Dedifferentiated amniotic fluid mesenchymal stem cell (primary cell): ENCODE results near the gene ANKDD1B.
"Not testable (repeated sequence)": the region's sequence is repeated elsewhere in the genome, so short reads cannot be mapped to it uniquely, and the experiment has no call there.

ENCODE experiments used
- DNase-seq: peaks from one replicate; pipeline ENCODE4 v3.0.0-alpha.2; 2016; ENCODE audit errors: extremely low spot score

The ANKDD1B gene

DNA sequence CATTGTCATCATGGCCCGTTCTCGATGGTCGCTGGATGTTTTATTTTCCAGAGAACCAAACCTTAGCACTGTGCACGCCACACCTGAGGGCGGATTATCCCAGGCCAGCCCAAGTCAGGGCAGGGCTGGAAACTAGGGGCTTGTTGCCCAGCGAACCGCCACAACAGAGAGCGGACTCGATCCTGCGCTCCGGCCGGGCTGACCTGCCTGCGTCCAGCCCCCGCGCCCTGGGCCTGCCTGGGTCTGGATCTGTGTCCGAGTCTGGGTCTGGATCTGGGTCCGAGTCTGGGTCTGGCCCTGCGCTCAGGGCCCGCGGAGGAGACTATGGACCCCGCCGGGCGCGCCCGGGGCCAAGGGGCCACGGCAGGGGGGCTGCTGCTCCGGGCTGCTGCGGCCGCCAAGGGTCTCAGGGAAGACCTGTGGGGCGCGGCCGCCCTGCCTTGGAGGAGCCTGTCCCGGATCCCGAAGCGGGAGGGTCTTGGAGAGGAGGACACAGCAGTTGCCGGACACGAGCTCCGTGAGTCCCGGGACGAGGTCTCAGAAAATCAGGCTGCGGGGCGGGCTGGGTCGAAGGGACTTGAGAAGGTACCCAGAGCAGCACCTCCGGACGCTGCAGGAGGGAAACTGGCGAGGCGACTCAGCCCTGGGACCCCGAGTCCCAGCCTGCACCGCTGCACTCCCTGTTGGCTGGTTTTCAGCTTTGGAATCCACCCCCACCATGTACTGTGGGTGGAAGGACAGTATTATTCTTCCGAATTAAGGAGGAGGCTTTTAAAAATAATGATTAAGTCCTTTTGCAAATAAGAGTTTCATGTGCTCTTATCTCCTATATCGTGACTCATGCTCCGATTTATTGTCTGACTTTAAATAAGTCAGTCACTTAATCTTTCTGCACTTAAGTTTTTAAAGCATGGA lies at the start of gene ANKDD1B:
TSS of gene ANKDD1B (plus strand) at position 143 of the 915 bp plus-strand sequence. CDS start at position 325, 182 bp downstream.
- DNase-seq: no peak

DNA sequence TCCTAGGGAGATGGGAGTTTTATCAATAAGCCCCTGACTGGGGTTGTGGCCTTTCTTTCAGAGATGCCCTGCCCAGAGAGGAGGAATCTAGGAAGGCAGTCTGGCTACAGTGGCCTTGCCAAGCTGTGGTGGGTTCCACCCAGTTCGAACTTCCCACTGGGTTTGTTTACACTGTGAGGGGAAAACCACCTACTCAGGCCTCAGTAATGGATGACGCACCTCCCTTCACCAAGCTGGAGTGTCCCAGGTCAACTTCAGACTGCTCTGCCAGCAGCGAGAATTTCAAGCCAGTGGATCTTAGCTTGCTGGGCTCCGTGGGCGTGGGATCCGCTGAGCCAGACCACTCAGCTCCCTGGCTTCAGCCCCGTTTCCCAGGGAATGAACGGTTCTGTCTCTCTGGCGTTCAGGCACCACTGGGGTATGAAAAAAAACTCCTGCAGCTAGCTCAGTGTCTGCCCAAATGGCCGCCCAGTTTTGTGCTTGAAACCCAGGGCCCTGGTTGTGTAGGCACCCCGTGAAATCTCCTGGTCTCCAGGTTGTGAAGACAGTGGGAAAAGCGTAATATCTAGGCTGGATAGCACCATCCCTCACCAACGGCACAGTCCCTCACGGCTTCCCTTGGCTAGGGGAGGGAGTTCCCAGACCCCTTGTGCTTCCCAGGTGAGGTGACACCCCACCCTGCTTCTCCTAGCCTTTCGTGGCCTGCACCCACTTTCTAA lies 45.1 kb upstream of the ANKDD1B start:
- DNase-seq: not testable (repeated sequence)

GRCh38 chr5:75566710-75567309 lies 44.4 kb upstream of the ANKDD1B start:
- peak; percentile 91 for DNase-seq

DNA sequence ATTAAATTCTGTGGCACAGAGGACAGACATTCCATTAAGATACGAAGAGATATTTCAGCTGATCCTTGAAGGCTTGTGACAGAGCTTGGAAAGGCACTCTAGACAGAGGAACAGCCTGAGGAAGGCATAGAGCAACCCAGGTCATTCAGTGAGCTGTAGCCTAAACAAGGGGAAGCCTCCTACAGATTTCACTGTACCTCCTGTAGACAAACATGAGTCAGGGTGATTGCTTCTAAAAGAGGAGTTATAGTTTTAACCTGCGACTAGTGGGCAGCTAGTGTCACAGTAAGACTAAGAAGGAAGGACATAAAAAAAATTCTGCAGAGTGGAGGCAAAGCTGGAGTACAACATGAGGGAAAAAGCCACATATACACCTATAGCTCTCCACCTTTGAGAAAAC lies 43.5 kb upstream of the ANKDD1B start:
- DNase-seq: no peak

DNA sequence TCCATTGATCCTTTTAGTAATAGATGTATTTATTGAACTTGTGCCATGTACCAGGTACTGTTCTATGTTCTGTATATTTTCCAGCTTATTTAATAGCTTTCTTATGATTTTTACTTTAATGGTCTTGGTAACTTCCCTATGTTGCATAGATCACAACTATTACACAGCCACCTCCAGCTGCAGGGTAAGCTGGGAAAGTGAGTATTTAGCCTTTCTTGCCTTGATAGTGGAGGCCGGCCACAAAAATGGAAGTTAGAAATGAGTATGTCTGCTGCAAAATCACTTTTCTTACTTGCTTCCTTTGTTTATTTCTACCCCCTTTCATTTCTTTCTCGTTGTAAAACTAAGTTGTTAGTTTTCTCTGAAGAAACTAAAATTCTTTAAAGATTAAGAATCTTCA lies 43.1 kb upstream of the ANKDD1B start:
- no peak for DNase-seq

DNA sequence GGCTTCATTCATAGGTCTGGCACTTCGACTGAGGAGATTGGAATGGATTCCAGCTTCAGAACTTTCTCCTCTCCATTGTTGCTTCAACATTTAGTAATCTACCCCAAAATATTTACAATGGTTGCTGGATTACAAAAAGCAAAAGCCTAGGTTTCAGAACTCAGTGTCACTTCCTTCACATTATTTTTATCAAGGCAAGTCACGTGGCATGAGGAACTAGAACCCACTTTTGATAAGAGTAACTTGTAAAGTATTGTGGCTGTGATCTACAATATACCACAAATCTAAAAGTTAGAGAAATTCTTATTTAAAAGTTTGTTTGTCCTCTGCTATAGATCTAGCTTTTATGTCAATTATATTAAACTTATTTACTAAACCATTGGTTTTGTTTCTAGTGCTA lies 39.7 kb upstream of the ANKDD1B start:
- DNase-seq: no peak

- no peak for DNase-seq
Observed at GRCh38 chr5:75574791-75575190, 36.5 kb upstream of the ANKDD1B start.

GRCh38 chr5:75578280-75578679 lies 33.0 kb upstream of the ANKDD1B start:
- not testable (repeated sequence) for DNase-seq

GRCh38 chr5:75584641-75585040 lies 26.6 kb upstream of the ANKDD1B start:
- no peak for DNase-seq

- DNase-seq: no peak
Observed at GRCh38 chr5:75588666-75589065, 22.6 kb upstream of the ANKDD1B start.

DNA sequence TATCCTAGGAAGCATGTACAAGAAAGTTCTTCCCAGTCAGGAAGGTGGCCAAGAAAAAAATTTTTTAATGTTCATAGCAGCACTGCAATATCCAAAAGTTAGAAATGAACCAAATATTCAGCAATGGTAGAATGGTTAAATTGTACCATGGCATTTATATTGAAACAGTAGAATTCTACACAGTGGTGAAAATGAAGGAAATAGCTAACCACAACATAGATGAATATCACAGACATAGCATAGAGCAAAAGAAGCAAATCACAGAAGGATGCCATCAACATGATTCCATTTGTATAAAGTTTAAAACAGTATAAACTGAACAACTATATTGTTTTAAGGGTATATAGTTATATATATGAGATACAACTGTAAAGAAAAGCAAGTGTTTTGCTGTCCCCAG lies 10.7 kb upstream of the ANKDD1B start:
- no peak for DNase-seq

DNA sequence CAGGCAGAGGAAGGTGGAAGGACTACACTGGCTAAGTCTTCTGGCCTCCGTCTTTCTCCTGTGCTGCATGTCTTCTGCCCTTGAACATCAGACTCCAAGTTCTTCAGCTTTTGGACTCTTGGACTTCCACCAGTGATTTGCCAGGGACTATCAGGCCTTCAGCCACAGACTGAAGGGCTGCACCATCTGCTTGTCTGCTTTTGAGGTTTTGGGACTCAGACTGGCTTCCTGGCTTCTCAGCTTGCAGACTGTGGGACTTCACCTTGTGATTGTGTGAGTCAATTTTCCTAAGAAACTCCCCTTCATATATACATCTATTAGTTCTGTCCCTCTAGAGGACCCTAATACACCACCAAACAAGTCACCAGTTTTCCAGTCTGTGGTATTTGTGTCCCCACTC lies 9.7 kb upstream of the ANKDD1B start:
- DNase-seq: no peak

GRCh38 chr5:75601996-75602395 lies 9.3 kb upstream of the ANKDD1B start:
- DNase-seq: no peak

- peak; percentile 59 for DNase-seq
Observed at GRCh38 chr5:75603371-75603770, 7.9 kb upstream of the ANKDD1B start.

DNA sequence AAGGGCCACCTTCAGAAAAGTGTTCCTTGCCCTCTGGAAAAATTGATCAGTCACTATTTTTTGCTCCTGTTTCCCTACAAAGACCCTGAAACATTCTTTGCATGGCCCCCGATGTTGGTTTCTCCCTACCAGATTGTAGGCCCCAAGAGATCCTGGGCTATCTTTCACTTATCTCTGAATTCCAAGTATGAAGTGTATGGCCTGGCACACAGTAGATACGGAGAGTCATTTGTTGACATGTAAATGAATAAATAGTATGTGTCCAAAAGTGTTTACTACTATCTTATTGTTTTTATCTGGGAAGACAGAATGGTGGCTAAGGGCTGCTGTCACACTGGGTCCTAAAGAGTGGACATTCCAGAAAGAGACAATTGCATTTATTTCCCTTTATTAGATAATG lies 7.4 kb upstream of the ANKDD1B start:
- no peak for DNase-seq

- DNase-seq: not testable (repeated sequence)
Observed at GRCh38 chr5:75607341-75607740, 3.9 kb upstream of the ANKDD1B start.

GRCh38 chr5:75608870-75609269 lies 2.4 kb upstream of the ANKDD1B start:
- DNase-seq: no peak

GRCh38 chr5:75610201-75610600 lies 1.1 kb upstream of the ANKDD1B start:
- DNase-seq: no peak

DNA sequence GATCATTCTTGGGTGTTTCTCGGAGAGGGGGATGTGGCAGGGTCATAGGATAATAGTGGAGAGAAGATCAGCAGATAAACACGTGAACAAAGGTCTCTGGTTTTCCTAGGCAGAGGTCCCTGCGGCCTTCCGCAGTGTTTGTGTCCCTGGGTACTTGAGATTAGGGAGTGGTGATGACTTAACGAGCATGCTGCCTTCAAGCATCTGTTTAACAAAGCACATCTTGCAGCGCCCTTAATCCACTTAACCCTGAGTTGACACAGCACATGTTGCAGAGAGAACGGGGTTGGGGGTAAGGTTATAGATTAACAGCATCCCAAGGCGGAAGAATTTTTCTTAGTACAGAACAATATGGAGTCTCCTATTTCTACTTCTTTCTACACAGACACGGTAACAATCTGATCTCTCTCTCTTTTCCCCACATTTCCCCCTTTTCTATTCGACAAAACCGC lies 368 bp upstream of the ANKDD1B start:
- not testable (repeated sequence) for DNase-seq

GRCh38 chr5:75612226-75612569 lies 945 bp downstream of the ANKDD1B start:
- DNase-seq: no peak

DNA sequence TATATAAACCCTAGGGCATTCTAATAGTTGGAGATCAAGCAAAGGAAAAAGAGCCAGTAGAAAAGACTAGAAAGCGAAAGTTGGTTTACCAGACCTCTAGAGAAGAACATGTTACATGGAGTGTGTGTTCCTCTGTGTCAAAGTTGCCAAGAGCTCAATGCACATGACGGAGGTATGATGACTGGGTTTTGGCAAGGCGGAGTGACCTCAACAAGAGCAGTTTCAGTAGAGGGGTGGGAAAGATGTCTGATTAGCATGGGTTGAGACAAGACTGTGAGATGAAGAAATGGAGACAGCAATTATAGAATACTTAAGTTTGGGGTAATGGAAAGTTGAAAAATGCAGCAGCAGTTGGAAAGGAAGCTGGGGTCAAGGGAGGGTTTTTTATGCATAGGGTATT lies 1.6 kb downstream of the ANKDD1B start:
- no peak for DNase-seq

- no peak for DNase-seq
Observed at GRCh38 chr5:75614176-75614575, 2.9 kb downstream of the ANKDD1B start.
